ENCODE measurements around the gene OTOGL.

- TF ChIP-seq CTCF (IDR thresholded peaks at IDR 0.05) (no peak), SMC3 (IDR thresholded peaks at IDR 0.05; ENCODE audit: low read depth, low read length) (no peak)
Observed at GRCh38 chr12:80193865-80194264, 94.5 kb downstream of the OTOGL start.
